K562 (cell line): ENCODE data around the gene ECI2. TPM values are rescaled to one million over a fixed set of nuclear protein-coding genes. Genes with fewer than 3 reads are reported as not detected.

Experiments
- ARID1B ChIP-seq: fragments of 450-650 bp; IDR thresholded peaks from 2 replicates; pipeline ENCODE4 v1.6.1; 2016; ENCODE audit warnings: antibody characterized with exemption, mild to moderate bottlenecking, inconsistent platforms
- CEBPG ChIP-seq, 3 experiments: fragments of 200-800 bp in 1 of 3; sonication (Bioruptor generic) in 1 of 3; sonication (generic) in 1 of 3; formaldehyde crosslinking in 1 of 3; IDR thresholded peaks in 2 of 3; conservative IDR thresholded peaks in 1 of 3; 2 replicates each; pipeline versions ENCODE4 v1.6.1 to v1.8.0; 2016 to 2022; ENCODE audit warnings: missing compliant biosample characterization in 2 of 3, missing genetic modification characterization in 2 of 3, mild to moderate bottlenecking in 1 of 3, missing genetic modification reagents in 1 of 3
- DPF2 ChIP-seq: fragments of 450-650 bp; IDR thresholded peaks from 2 replicates; pipeline ENCODE4 v1.6.1; 2016
- FOSL1 ChIP-seq: fragments of 200-800 bp; sonication (Bioruptor generic); conservative IDR thresholded peaks from 2 replicates; pipeline ENCODE4 v1.6.1; 2016; ENCODE audit warnings: missing genetic modification characterization, missing compliant biosample characterization
- JUN ChIP-seq, 2 experiments: sonication (generic) in 1 of 2; formaldehyde crosslinking in 1 of 2; IDR thresholded peaks; 2 replicates each; pipeline versions ENCODE4 v1.6.1 to v1.8.0; 2012 to 2022; ENCODE audit warnings: borderline replicate concordance in 2 of 2, mild to moderate bottlenecking in 2 of 2, improper control_type of control experiment in 1 of 2, low read depth in 1 of 2, low read length in 1 of 2, missing genetic modification reagents in 1 of 2
- RAD21 ChIP-seq, 2 experiments: fragments of 250-450 bp in 1 of 2; fragments of 450-650 bp in 1 of 2; sonication (Bioruptor Pico) in 1 of 2; formaldehyde crosslinking in 1 of 2; IDR thresholded peaks in 1 of 2; conservative IDR thresholded peaks in 1 of 2; 2 replicates each; pipeline versions ENCODE4 v1.4.0 to v1.8.0; 2020 to 2022; ENCODE audit warnings: mild to moderate bottlenecking in 2 of 2, moderate library complexity in 1 of 2
- TAL1 ChIP-seq: fragments of 450-650 bp; IDR thresholded peaks from 2 replicates; pipeline ENCODE4 v1.6.1; 2016; ENCODE audit warnings: mild to moderate bottlenecking
- ZNF133 ChIP-seq: fragments of 250-450 bp; sonication (Bioruptor Pico); IDR thresholded peaks from 2 replicates; pipeline ENCODE4 v1.4.0; 2020; ENCODE audit warnings: mild to moderate bottlenecking
- ZNF282 ChIP-seq: sonication (generic); formaldehyde crosslinking; IDR thresholded peaks from 2 replicates; pipeline ENCODE4 v1.8.1; 2023; ENCODE audit warnings: missing genetic modification reagents
- ZSCAN32 ChIP-seq: fragments of 450-650 bp; formaldehyde crosslinking; IDR thresholded peaks from 2 replicates; pipeline ENCODE4 v1.4.0; 2020; ENCODE audit warnings: mild to moderate bottlenecking, moderate library complexity
- polyA plus RNA-seq, 8 experiments: library from polyadenylated mRNA; depleted of rRNA in 4 of 8; stranded (reverse) in 5 of 8; unstranded in 3 of 8; fragments of >200 nt; fragmentation: Nextera tagmentation in 2 of 8; fragmentation: Illumina TruSeq in 1 of 8; extraction: Ambion mirVana in 2 of 8; extraction: Trizol in 1 of 8; gene quantifications; 2 replicates each; pipeline versions ENCODE4 v1.2.1 to v1.2.3, GENCODE V29; 2011 to 2014; ENCODE audit warnings: inconsistent platforms in 1 of 8, missing spikeins in 1 of 8
- total RNA-seq, 7 experiments: library from RNA; depleted of rRNA in 6 of 7; stranded (reverse); fragments of >200 nt in 6 of 7; fragmentation: Illumina TruSeq in 2 of 7; extraction: Trizol in 2 of 7; gene quantifications; 2 replicates each; pipeline versions ENCODE4 v1.2.1 to v1.2.3, GENCODE V29; 2011 to 2021; ENCODE audit warnings: low replicate concordance in 1 of 7
- TF ChIP-seq, protein P1 (sequence below): fragments of 250-450 bp; sonication (Bioruptor Pico); IDR thresholded peaks from 2 replicates; pipeline ENCODE4 v1.8.0; 2022; ENCODE audit warnings: inconsistent platforms
- TF ChIP-seq, protein P2 (sequence below): sonication (generic); IDR thresholded peaks from 2 replicates; pipeline ENCODE4 v1.6.1; 2016

Gene ECI2
- total and polyA plus RNA-seq, 9 of the 15 experiments (the other 6 are each of a cell fraction or from before 2014, with no cell fraction given) = 80.7 to 377 (median 142) TPM

DNA sequence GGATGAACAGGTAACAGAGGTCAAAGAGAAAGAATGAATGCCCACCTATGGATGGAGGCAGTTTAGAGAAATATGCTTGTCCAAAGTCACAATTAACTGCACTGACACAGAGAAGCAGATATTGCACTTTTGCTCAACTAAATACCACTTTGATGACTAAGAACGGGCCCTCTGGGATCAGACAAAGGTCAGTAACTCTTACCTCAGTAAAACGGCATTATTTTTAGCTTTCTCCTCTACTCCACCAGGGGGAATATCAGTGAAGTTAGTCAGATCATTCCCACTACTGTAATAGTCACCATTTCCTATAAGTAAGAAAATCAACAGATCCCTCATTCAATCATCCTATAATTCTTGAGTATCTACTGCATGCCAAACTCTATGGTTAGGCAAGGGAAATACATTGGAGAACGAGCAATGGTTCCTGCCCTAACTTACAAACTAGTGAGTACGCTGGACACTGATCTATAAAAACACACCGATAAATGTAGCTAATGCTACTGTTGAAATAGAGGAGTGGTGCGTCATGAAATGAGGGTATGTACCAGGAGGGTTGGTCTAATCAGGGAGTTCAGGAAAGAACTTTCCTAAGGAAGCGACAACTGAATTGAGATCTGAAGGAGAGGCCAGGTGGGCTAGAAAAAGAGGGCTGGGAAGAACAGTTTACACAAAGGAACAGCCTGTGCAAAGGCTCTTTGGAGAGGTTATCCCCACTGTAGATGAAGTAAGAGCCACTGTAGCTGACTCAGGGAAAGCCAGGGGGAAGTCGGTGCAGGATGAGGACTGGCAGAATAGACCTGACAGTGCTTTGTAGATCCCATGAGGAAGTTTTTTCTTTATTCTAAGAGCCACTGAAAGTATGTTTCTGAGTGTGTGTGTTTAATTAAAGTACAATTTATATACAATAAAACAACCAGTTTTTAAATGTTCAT is 9.2 kb downstream of the ECI2 start (continued):
- TF ChIP-seq, protein P1, sequence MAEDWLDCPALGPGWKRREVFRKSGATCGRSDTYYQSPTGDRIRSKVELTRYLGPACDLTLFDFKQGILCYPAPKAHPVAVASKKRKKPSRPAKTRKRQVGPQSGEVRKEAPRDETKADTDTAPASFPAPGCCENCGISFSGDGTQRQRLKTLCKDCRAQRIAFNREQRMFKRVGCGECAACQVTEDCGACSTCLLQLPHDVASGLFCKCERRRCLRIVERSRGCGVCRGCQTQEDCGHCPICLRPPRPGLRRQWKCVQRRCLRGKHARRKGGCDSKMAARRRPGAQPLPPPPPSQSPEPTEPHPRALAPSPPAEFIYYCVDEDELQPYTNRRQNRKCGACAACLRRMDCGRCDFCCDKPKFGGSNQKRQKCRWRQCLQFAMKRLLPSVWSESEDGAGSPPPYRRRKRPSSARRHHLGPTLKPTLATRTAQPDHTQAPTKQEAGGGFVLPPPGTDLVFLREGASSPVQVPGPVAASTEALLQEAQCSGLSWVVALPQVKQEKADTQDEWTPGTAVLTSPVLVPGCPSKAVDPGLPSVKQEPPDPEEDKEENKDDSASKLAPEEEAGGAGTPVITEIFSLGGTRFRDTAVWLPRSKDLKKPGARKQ (CRISPR knock-in tag) = peak; percentile 62; the same call in 1 of the 2 replicates
- TF ChIP-seq, protein P2, sequence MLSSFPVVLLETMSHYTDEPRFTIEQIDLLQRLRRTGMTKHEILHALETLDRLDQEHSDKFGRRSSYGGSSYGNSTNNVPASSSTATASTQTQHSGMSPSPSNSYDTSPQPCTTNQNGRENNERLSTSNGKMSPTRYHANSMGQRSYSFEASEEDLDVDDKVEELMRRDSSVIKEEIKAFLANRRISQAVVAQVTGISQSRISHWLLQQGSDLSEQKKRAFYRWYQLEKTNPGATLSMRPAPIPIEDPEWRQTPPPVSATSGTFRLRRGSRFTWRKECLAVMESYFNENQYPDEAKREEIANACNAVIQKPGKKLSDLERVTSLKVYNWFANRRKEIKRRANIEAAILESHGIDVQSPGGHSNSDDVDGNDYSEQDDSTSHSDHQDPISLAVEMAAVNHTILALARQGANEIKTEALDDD = peak; percentile 50; the same call in 1 of the 2 replicates
- 0 out of 2 replicates have a peak, but pooled peaks have one; percentile 2 for TF ChIP-seq CEBPG (CRISPR knock-in tag; IDR thresholded peaks at IDR 0.05)
- TF ChIP-seq CEBPG (tag; conservative IDR thresholded peaks at IDR 0.05 in 1 of 2, IDR thresholded peaks at IDR 0.05 in 1 of 2) = no peak
- 0 out of 2 replicates have a peak, but pooled peaks have one; percentile 13 for TF ChIP-seq ARID1B
- TF ChIP-seq FOSL1 (tag) = peak; percentile 69
- no peak for TF ChIP-seq ZNF133 (CRISPR knock-in tag)
- TF ChIP-seq ZNF282 (CRISPR knock-in tag) = no peak
- peak; percentile 38; the same call in 1 of the 2 replicates for TF ChIP-seq JUN (IDR thresholded peaks at IDR 0.05; ENCODE audit: borderline replicate concordance, low read depth, low read length)
- no peak for TF ChIP-seq JUN (CRISPR knock-in tag; IDR thresholded peaks at IDR 0.05; ENCODE audit: borderline replicate concordance)
- TF ChIP-seq TAL1 = 0 out of 2 replicates have a peak, but pooled peaks have one; percentile 4
- TF ChIP-seq ZSCAN32 (CRISPR knock-in tag) = peak; percentile 52; the same call in 1 of the 2 replicates
- TF ChIP-seq RAD21 (CRISPR knock-in tag; conservative IDR thresholded peaks at IDR 0.05 in 1 of 2, IDR thresholded peaks at IDR 0.05 in 1 of 2) = peak in 1 of 2 experiments; percentile 49; a peak in 2 of 4 replicates
- peak; percentile 27; the same call in 1 of the 2 replicates for TF ChIP-seq DPF2
